Stomach (tissue), 9 donors: Measurements from ENCODE around the gene YBEY. TPM values are rescaled to one million over a fixed set of nuclear protein-coding genes. Genes with fewer than 3 reads are reported as not detected.

ENCODE experiments used
- DNase-seq, 2 donors: peaks; one replicate each; pipeline versions ENCODE4 v3.0.0 to v3.0.0-alpha.2; 2013 to 2019
- H3K27ac ChIP-seq, 5 donors: fragments of 200-600 bp in 4 of 5; sonication (generic) in 4 of 5; one replicate each; pipeline ENCODE4 v1.5.1; 2013 to 2019; ENCODE audit warnings: mild to moderate bottlenecking in 1 of 5, moderate library complexity in 1 of 5
- H3K27me3 ChIP-seq, 3 donors: fragments of 200-600 bp; sonication (generic); one replicate each; pipeline ENCODE4 v1.5.1; 2017 to 2019; ENCODE audit warnings: mixed run types in 1 of 3
- H3K36me3 ChIP-seq, 4 donors: fragments of 200-600 bp; sonication (generic); 1 replicate in 3 of 4; 2 replicates in 1 of 4; pipeline ENCODE4 v1.5.1; 2016 to 2019
- H3K4me1 ChIP-seq, 4 donors: fragments of 200-600 bp; sonication (generic); one replicate each; pipeline ENCODE4 v1.5.1; 2016 to 2019
- H3K4me3 ChIP-seq, 4 donors: fragments of 200-600 bp; sonication (generic) in 3 of 4; one replicate each; pipeline ENCODE4 v1.5.1; 2016 to 2019; ENCODE audit warnings: mild to moderate bottlenecking in 1 of 4
- H3K9me3 ChIP-seq, 4 donors: fragments of 200-600 bp; sonication (generic); one replicate each; pipeline ENCODE4 v1.5.1; 2016 to 2019
- EP300 ChIP-seq: sonication (generic); formaldehyde crosslinking; IDR thresholded peaks from one replicate; pipeline ENCODE4 v1.6.1; 2017; ENCODE audit warnings: antibody characterized with exemption
- POLR2A ChIP-seq, 4 donors: fragments of 450-650 bp; IDR thresholded peaks; one replicate each; pipeline ENCODE4 v1.6.1; 2016; ENCODE audit warnings: antibody characterized with exemption in 4 of 4, control low read depth in 2 of 4, mild to moderate bottlenecking in 1 of 4, moderate library complexity in 1 of 4
- POLR2AphosphoS5 ChIP-seq, 3 donors: sonication (generic); formaldehyde crosslinking; IDR thresholded peaks; one replicate each; pipeline ENCODE4 v1.6.1; 2016; ENCODE audit warnings: antibody characterized with exemption in 3 of 3
- WGBS, 5 donors: extraction: QIAGEN DNeasy Blood & Tissue Kit in 3 of 5; methylation state at CpG; one replicate each; pipeline versions ENCODE4 v1.1.5 to v1.1.7; 2013 to 2018; 5-methylcytosine and 5-hydroxymethylcytosine counted together
- intact Hi-C: fragments of 100-400 bp; cut with DNase I; formaldehyde crosslinking; loops from one replicate; pipeline ENCODE4 v1.15.1; 2023; ENCODE audit warnings: low total_unique reads
- polyA plus RNA-seq, 3 donors: library from polyadenylated mRNA; stranded (reverse); fragments of 200-250 nt; gene quantifications; one replicate each; pipeline ENCODE4 v1.2.3, GENCODE V29; 2013
- total RNA-seq, 5 donors: library from RNA; depleted of rRNA; stranded (reverse); fragments of >200 nt; gene quantifications; one replicate each; pipeline versions ENCODE4 v1.1.0 to v1.2.3, GENCODE V29; 2014 to 2016
- TF ChIP-seq, protein P1 (sequence below), 7 experiments: fragments of 450-650 bp in 4 of 7; fragments of 200-600 bp in 3 of 7; sonication (generic) in 3 of 7; IDR thresholded peaks; one replicate each; pipeline ENCODE4 v1.5.1; 2016 to 2019; ENCODE audit warnings: antibody characterized with exemption in 7 of 7, control low read depth in 2 of 7, mild to moderate bottlenecking in 1 of 7
- donor health status: healthy with polysubstance abuse.
- donor health status: Bipolar disorder and iron deficiency.
- donor health status: healthy.

YBEY gene
- total and polyA plus RNA-seq, 8 donors = 1.0 to 22.0 (median 12.9) TPM

DNA sequence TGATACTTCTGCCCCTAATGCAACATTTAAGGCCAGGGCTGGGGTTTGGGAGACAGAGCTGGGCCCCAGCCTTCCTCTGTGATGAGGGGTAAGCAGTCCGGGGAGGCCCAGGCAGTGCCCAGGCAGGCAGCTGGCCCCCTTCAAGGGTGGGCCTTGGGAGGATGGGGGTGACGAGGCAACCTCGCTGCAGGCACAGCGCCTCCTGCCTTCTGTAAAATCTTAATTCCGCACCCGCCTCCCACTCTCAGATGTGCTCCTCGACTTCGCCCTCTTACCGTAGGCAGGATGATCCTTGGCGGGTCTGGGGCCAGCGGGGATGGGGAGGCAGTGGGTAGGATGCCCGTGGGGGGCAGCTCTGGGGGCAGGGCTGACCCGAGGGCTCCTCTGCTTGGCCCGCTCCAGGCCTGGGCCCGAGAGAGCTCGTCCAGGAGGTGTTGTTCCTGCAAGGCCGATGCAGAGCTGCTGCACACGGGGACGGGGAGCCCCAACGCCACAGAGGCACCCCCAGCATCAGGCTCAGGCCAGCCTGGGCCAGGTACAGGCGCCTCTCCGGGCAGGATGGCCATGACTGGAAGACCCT is 28.4 kb downstream of the YBEY start:
- 95 to 97% (median 96%) methylated on average over 12 to 22 of the region's 22 CpGs for WGBS, 5 donors
- H3K4me1 ChIP-seq = peaks cover 0 to 9% (median 0%) of the 10 kb centered on the region in 4 donors
- H3K36me3 ChIP-seq = peaks cover 0 to 18% (median 5%) of the 10 kb centered on the region in 4 donors
- no peak overlapping the region for H3K4me3 ChIP-seq
- DNase-seq = no peak
- H3K27ac ChIP-seq = no peak overlapping the region
- no peaks in the 10 kb centered on the region for H3K27me3 ChIP-seq
- H3K9me3 ChIP-seq = no peaks in the 10 kb centered on the region
- intact Hi-C loops = no loop called here
- TF ChIP-seq POLR2A (IDR thresholded peaks at IDR 0.05) (no peak), POLR2AphosphoS5 (IDR thresholded peaks at IDR 0.05) (no peak)
- TF ChIP-seq, protein P1, sequence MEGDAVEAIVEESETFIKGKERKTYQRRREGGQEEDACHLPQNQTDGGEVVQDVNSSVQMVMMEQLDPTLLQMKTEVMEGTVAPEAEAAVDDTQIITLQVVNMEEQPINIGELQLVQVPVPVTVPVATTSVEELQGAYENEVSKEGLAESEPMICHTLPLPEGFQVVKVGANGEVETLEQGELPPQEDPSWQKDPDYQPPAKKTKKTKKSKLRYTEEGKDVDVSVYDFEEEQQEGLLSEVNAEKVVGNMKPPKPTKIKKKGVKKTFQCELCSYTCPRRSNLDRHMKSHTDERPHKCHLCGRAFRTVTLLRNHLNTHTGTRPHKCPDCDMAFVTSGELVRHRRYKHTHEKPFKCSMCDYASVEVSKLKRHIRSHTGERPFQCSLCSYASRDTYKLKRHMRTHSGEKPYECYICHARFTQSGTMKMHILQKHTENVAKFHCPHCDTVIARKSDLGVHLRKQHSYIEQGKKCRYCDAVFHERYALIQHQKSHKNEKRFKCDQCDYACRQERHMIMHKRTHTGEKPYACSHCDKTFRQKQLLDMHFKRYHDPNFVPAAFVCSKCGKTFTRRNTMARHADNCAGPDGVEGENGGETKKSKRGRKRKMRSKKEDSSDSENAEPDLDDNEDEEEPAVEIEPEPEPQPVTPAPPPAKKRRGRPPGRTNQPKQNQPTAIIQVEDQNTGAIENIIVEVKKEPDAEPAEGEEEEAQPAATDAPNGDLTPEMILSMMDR (IDR thresholded peaks at IDR 0.05) = no peak

DNA sequence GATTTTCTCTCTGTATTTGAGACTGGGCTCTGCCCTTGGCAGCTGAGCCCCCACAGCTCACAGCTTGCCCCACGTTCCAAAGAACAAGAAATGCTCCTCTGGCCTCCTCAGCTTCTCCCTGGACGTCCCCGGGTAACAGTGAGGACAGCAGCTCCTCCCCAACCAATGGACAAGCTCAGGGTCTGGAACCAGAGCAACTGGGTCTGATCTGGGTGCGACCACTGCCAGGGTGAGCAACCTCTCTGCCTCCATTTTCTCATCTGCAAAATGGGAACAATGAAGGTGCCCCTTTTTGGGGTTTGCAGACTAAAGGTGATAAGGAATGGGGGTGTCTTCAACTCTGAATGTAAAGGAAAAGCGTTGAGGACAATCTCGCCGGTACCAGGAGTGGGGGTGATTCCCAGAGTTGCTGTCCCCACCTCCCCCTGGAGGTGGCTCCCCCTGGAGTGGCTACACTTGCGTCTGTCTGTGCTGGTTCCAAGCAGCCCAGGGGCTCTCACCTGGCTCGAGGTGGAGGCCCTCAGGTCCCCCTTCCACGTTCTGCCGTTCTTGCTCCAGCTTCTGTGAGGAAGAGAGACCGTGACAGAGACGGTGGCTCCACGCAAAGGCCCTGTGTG is 30.7 kb downstream of the YBEY start:
- Histone ChIP-seq H3K27ac (no peak overlapping the region), H3K36me3 (peaks cover 0 to 7% (median 1%) of the 10 kb centered on the region in 4 donors), H3K4me1 (peaks cover under 1 to 32% (median 5%) of the 10 kb centered on the region in 4 donors), H3K27me3 (no peaks in the 10 kb centered on the region), H3K9me3 (no peaks in the 10 kb centered on the region), H3K4me3 (no peak overlapping the region)
- no peak for DNase-seq
- intact Hi-C loops = no loop called here
- TF ChIP-seq POLR2AphosphoS5 (IDR thresholded peaks at IDR 0.05) (no peak), EP300 (no peak), POLR2A (IDR thresholded peaks at IDR 0.05) (no peak)
- TF ChIP-seq, protein P1 (IDR thresholded peaks at IDR 0.05) = no peak
- WGBS, 5 donors = 92 to 96% (median 96%) methylated on average over 14 of the region's 14 CpGs

DNA sequence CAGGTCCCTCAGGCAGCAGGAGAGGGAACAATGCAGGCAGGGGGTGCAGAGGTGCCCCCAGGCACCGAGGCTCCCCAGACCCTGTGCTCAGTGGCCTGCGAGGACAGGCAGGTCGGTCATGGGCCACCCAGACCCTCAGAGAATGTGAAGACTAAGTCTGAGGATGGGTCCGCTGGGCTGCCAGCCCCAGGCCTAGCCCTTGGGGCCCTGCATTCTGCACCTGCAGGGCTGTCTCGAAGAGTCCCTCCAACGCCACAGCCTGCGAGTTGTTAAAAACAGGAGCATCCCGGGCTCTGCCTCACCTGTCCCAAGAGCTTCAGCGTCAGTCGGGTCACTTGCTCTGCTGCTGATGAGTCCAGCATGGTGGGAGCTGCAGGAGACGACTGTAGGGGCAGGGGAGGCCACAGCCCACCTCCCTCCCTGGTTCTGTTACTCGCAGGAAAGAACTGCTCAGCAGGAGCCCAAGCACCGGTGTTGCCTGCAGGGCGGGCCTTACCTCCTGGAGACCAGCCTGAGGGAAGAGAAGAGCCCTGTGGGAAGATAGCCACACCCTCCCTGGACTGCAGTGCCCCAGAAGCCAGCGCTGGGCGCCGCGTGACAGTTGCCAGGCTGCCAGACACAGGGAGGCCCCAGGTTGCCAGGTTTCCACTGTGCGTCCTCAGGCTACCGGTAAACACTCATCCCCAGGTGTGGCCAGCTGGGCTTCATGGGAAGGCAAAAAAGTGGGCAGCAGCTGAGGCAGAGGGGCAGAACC is 31.7 kb downstream of the YBEY start:
- 62 to 84% (median 67%) methylated on average over 11 to 20 of the region's 20 CpGs for WGBS, 5 donors

DNA sequence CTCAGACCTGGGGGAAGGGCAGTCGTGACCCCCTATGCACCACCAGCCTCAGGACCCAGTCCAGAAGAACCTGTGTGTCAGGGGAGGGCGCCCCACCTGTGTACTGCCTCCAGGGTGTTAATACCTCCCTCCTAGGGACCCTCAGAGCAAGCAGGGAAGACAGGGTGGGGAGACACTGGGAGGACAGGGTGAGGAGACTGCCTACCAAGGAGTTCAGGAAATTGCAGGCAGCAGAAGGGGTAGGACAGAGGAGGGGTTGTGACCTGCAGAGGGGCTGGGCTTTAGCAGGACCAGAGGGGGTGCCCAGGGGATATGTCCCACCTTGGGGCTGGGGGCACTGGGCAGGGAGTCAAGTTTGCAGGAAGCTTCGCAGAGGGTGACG is 32.3 kb downstream of the YBEY start:
- Histone ChIP-seq H3K36me3 (peaks cover 0 to 7% (median 1%) of the 10 kb centered on the region in 4 donors), H3K4me3 (no peak overlapping the region), H3K27me3 (no peaks in the 10 kb centered on the region), H3K9me3 (no peaks in the 10 kb centered on the region), H3K27ac (peak overlapping the region in 1 of 5 donors; percentile 15), H3K4me1 (peaks cover 15 to 48% (median 21%) of the 10 kb centered on the region in 4 donors)
- DNase-seq = no peak
- TF ChIP-seq POLR2A (IDR thresholded peaks at IDR 0.05) = no peak
- WGBS, 5 donors = 68 to 91% (median 80%) methylated on average over 3 to 4 of the region's 4 CpGs
- intact Hi-C loops = no loop called here

More for the DNA sequence above, 31.7 kb downstream of the YBEY start:
- Histone ChIP-seq H3K36me3 (peaks cover 0 to 7% (median 1%) of the 10 kb centered on the region in 4 donors), H3K27me3 (no peaks in the 10 kb centered on the region), H3K4me3 (no peak overlapping the region), H3K4me1 (peaks cover 11 to 43% (median 16%) of the 10 kb centered on the region in 4 donors), H3K27ac (peak overlapping the region in 1 of 5 donors; percentile 15), H3K9me3 (no peaks in the 10 kb centered on the region)
- TF ChIP-seq EP300 (no peak), POLR2AphosphoS5 (IDR thresholded peaks at IDR 0.05) (no peak), POLR2A (IDR thresholded peaks at IDR 0.05) (no peak)
- TF ChIP-seq, protein P1 (IDR thresholded peaks at IDR 0.05) = no peak
- DNase-seq = peak in 1 of 2 donors; percentile 87
- intact Hi-C loops = no loop called here
